Measurements from ENCODE around the gene FADS6.
A peak's percentile ranks its signal among the peaks of the same experiment; 100 is the strongest.

FADS6 gene

DNA sequence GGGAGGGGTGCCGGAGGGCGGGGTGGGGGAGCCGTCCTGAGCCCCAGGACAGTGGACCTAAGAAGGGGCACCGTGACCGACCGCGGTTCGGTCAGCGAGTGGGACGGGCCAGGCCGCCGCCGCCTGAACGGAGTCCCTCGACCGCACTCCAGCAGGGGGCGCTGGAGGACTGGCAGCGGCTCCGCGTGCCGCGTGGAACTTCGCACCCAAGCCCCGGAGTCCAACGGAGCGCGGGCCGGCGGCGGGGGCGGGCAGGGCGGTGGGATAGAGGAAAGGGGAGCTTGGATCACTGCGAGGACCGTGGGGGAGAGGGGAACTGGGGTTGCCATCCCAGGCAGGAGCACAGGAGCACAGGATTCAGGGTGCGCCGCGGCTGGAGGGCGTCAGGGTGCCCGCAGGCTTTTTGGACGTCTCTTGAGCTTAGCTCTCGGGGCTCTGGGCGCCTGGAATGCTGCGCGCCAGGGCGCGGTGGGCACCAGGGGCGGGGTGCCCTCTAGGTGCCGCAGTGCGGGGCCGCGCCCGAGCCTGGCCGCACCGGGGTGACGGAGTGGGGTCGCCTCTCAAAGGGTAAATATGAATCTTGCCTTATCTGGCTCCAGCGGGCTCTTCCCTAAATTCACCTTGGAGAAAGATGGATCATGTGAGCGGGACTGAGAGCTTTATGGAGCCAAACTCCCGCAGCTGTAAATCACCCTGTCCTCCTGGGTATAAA lies 30.3 kb upstream of the FADS6 start:
- Histone ChIP-seq H3K36me3 (replicated peaks; ENCODE audit: insufficient read depth, low read length) (no peaks in the 10 kb centered on the region), H3K27me3 (replicated peaks; ENCODE audit: insufficient read depth, low read length) (peaks cover 98% of the 10 kb centered on the region), H3K9me3 (replicated peaks; ENCODE audit: insufficient read depth, low read length) (no peaks in the 10 kb centered on the region), H3K79me2 (ENCODE audit: low read length) (no peaks in the 10 kb centered on the region), H4K20me1 (ENCODE audit: insufficient read depth, low read length) (no peaks in the 10 kb centered on the region; the same call in 1 of the 2 replicates), H3K4me1 (ENCODE audit: low read length) (no peaks in the 10 kb centered on the region), H3K4me2 (ENCODE audit: low read depth, low read length) (peak overlapping the region; percentile 82; the same call in 1 of the 2 replicates), H3K9me2 (replicated peaks; ENCODE audit: insufficient read depth, low read length) (no peaks in the 10 kb centered on the region), H3K4me3 (ENCODE audit: low read length) (peak overlapping the region; percentile 37; the same call in 1 of the 2 replicates), H2AFZ (ENCODE audit: low read length) (0 out of 2 replicates have a peak overlapping the region, but pooled peaks have one; percentile 63), H3K27ac (ENCODE audit: low read length) (no peak overlapping the region), H3K9ac (ENCODE audit: low read length) (no peak overlapping the region), H3F3A (ENCODE audit: insufficient read depth, low read length) (no peaks in the 10 kb centered on the region)
- TF ChIP-seq, protein P1, sequence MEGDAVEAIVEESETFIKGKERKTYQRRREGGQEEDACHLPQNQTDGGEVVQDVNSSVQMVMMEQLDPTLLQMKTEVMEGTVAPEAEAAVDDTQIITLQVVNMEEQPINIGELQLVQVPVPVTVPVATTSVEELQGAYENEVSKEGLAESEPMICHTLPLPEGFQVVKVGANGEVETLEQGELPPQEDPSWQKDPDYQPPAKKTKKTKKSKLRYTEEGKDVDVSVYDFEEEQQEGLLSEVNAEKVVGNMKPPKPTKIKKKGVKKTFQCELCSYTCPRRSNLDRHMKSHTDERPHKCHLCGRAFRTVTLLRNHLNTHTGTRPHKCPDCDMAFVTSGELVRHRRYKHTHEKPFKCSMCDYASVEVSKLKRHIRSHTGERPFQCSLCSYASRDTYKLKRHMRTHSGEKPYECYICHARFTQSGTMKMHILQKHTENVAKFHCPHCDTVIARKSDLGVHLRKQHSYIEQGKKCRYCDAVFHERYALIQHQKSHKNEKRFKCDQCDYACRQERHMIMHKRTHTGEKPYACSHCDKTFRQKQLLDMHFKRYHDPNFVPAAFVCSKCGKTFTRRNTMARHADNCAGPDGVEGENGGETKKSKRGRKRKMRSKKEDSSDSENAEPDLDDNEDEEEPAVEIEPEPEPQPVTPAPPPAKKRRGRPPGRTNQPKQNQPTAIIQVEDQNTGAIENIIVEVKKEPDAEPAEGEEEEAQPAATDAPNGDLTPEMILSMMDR (IDR thresholded peaks at IDR 0.05; ENCODE audit: low read length): peak; percentile 72
- no peak for TF ChIP-seq EZH2phosphoT487 (IDR thresholded peaks at IDR 0.05; ENCODE audit: low read length)
- DNase-seq: peak; percentile 20

DNA sequence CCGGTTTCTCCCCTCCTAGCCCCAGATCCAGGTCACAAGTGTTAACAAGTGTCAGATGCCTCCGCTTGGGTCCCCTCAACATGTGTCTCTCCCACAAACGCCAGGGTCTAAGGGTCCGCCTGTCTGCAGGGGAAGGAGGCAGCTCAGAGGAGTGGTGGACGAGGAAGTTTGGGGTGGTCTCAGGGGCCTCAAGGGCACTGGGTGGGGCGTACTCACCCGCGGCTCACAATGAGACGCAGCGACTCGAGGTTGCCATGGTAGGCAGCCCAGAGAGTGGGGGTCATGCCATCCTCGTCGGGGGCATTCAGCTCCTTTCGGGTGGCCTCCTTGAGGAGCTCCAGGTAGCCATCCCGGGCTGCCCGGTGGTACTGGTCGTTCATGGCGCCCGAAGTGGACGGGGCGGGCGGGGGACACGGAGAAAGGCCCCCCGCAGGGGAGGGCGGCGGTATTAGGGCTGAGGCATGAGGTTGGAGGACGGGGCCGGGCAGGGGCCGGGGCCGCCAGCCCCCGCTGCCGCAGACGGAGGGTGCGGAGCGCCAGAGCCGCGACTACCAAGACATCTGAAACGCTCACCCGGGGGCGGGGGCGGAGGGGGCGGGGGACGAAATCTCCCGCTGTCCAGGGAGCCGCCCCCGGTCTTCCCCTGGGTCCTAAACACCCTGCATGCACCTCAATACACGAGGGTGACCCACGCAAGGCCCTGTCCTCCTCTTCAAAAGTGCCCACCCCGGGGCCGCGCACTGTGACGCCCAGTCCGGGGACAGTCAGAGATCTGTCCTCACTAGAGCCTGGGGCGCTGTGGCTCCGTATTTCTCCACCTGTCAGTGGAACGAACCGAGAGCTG lies 29.5 kb upstream of the FADS6 start, which contains the start of gene USH1G:
TSS of gene USH1G (minus strand) at position 562 of the 844 bp plus-strand sequence. CDS start at position 380, 182 bp downstream.
- H3K4me1 ChIP-seq (ENCODE audit: low read length): no peaks in the 10 kb centered on the region
- no peak within 1 kb of the TSS for H3K9ac ChIP-seq (ENCODE audit: low read length)
- H3K27ac ChIP-seq (ENCODE audit: low read length): no peak within 1 kb of the TSS
- H3K4me3 ChIP-seq (ENCODE audit: low read length): peak within 1 kb of the TSS; percentile 37; the same call in 1 of the 2 replicates
- peaks cover 97% of the 10 kb centered on the region for H3K27me3 ChIP-seq (replicated peaks; ENCODE audit: insufficient read depth, low read length)
- no peaks in the 10 kb centered on the region; the same call in 1 of the 2 replicates for H4K20me1 ChIP-seq (ENCODE audit: insufficient read depth, low read length)
- H3K4me2 ChIP-seq (ENCODE audit: low read depth, low read length): peak within 1 kb of the TSS; percentile 82; the same call in 1 of the 2 replicates
- H3K79me2 ChIP-seq (ENCODE audit: low read length): no peaks in the 10 kb centered on the region
- no peaks in the 10 kb centered on the region for H3K9me2 ChIP-seq (replicated peaks; ENCODE audit: insufficient read depth, low read length)
- no peaks in the 10 kb centered on the region for H3K9me3 ChIP-seq (replicated peaks; ENCODE audit: insufficient read depth, low read length)
- no peaks in the 10 kb centered on the region for H3F3A ChIP-seq (ENCODE audit: insufficient read depth, low read length)
- TF ChIP-seq EZH2 (optimal IDR thresholded peaks at IDR 0.05; ENCODE audit: low read depth, low read length): peak; percentile 62
- TF ChIP-seq, protein P1 (IDR thresholded peaks at IDR 0.05; ENCODE audit: low read length): no peak
- H3K36me3 ChIP-seq (replicated peaks; ENCODE audit: insufficient read depth, low read length): no peaks in the 10 kb centered on the region
- 0 out of 2 replicates have a peak within 1 kb of the TSS, but pooled peaks have one; percentile 63 for H2AFZ ChIP-seq (ENCODE audit: low read length)
- DNase-seq: no peak

DNA sequence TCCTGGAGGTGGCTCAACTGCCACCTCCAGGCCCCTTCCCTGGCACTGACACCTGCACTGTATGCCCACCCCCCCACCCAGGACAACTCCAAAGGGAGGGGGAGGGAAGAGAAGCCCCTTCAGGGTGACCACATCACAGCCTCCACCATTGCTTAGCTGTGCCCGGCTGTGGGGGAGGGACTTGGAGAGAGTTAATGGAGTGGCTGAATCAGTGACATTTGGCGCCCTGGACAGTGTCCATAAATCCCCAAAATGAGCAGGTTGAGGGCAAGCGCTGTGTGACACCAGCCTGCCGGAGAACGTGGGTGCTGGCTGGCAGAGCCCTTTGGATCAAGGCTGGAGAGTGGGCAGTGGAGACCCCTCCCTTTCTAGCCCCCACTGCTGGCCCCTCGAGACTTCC lies 28.7 kb upstream of the FADS6 start:
- H2AFZ ChIP-seq (ENCODE audit: low read length): no peak overlapping the region
- no peaks in the 10 kb centered on the region; the same call in 1 of the 2 replicates for H4K20me1 ChIP-seq (ENCODE audit: insufficient read depth, low read length)
- no peak overlapping the region for H3K9ac ChIP-seq (ENCODE audit: low read length)
- no peaks in the 10 kb centered on the region for H3K4me1 ChIP-seq (ENCODE audit: low read length)
- H3F3A ChIP-seq (ENCODE audit: insufficient read depth, low read length): no peaks in the 10 kb centered on the region
- no peak overlapping the region for H3K27ac ChIP-seq (ENCODE audit: low read length)
- peaks cover 97% of the 10 kb centered on the region for H3K27me3 ChIP-seq (replicated peaks; ENCODE audit: insufficient read depth, low read length)
- no peaks in the 10 kb centered on the region for H3K79me2 ChIP-seq (ENCODE audit: low read length)
- no peaks in the 10 kb centered on the region for H3K36me3 ChIP-seq (replicated peaks; ENCODE audit: insufficient read depth, low read length)
- H3K9me3 ChIP-seq (replicated peaks; ENCODE audit: insufficient read depth, low read length): no peaks in the 10 kb centered on the region
- no peak for DNase-seq
- H3K4me3 ChIP-seq (ENCODE audit: low read length): no peak overlapping the region
- H3K4me2 ChIP-seq (ENCODE audit: low read depth, low read length): no peak overlapping the region
- no peaks in the 10 kb centered on the region for H3K9me2 ChIP-seq (replicated peaks; ENCODE audit: insufficient read depth, low read length)
- no peak for TF ChIP-seq EZH2phosphoT487 (IDR thresholded peaks at IDR 0.05; ENCODE audit: low read length)
- TF ChIP-seq, protein P1 (IDR thresholded peaks at IDR 0.05; ENCODE audit: low read length): no peak
- TF ChIP-seq EZH2 (optimal IDR thresholded peaks at IDR 0.05; ENCODE audit: low read depth, low read length): no peak
